Measurements from ENCODE around the gene STAB1.
"Not testable (repeated sequence)": the region's sequence is repeated elsewhere in the genome, so short reads cannot be mapped to it uniquely, and the experiment has no call there.

Gene STAB1

GRCh38 chr3:52525680-52526561, 30.8 kb downstream of the STAB1 start:
- DNase-seq, result no peak

GRCh38 chr3:52526671-52527038, 31.5 kb downstream of the STAB1 start:
- DNase-seq, result not testable (repeated sequence)

GRCh38 chr3:52527039-52527731, 32.0 kb downstream of the STAB1 start:
- no peak for DNase-seq

GRCh38 chr3:52527732-52528585, 32.8 kb downstream of the STAB1 start:
- no peak for DNase-seq

GRCh38 chr3:52528586-52529375, 33.6 kb downstream of the STAB1 start:
- no peak for DNase-seq

GRCh38 chr3:52529376-52530333, 34.5 kb downstream of the STAB1 start:
- DNase-seq, result no peak

GRCh38 chr3:52530918-52531826, 36.0 kb downstream of the STAB1 start:
- DNase-seq, result no peak

GRCh38 chr3:52531860-52532516, 36.9 kb downstream of the STAB1 start:
- no peak for DNase-seq

- peak; percentile 23 to 24 for DNase-seq
Observed at GRCh38 chr3:52532517-52532837, 37.3 kb downstream of the STAB1 start.

- peak; percentile 29 to 35 for DNase-seq
Observed at GRCh38 chr3:52532838-52533622, 37.9 kb downstream of the STAB1 start.

- DNase-seq, result peak; percentile 64 to 65
Observed at GRCh38 chr3:52533623-52534280, 38.6 kb downstream of the STAB1 start, which contains the start of gene NT5DC2. NT5DC2 (minus strand) TSS chr3:52533857; CDS start chr3:52533737, 120 bp downstream.

- no peak for DNase-seq
Observed at GRCh38 chr3:52534281-52535183, 39.4 kb downstream of the STAB1 start.

- DNase-seq, result no peak
Observed at GRCh38 chr3:52535411-52536111, 40.4 kb downstream of the STAB1 start.

- no peak for DNase-seq
Observed at GRCh38 chr3:52536112-52536368, 40.9 kb downstream of the STAB1 start.

- peak; percentile 97 to 98 for DNase-seq
Observed at GRCh38 chr3:52536369-52537164, 41.4 kb downstream of the STAB1 start, which contains the start of gene UQCC5. UQCC5 (plus strand) TSS chr3:52536605; CDS start chr3:52536756, 151 bp downstream.
